Measurements from ENCODE around the gene UBE2L3. TPM values are rescaled to one million over a fixed set of nuclear protein-coding genes. Genes with fewer than 3 reads are reported as not detected.

Gene UBE2L3
- total RNA-seq, 1 donor from 2014 or later, result 39.8 TPM

DNA sequence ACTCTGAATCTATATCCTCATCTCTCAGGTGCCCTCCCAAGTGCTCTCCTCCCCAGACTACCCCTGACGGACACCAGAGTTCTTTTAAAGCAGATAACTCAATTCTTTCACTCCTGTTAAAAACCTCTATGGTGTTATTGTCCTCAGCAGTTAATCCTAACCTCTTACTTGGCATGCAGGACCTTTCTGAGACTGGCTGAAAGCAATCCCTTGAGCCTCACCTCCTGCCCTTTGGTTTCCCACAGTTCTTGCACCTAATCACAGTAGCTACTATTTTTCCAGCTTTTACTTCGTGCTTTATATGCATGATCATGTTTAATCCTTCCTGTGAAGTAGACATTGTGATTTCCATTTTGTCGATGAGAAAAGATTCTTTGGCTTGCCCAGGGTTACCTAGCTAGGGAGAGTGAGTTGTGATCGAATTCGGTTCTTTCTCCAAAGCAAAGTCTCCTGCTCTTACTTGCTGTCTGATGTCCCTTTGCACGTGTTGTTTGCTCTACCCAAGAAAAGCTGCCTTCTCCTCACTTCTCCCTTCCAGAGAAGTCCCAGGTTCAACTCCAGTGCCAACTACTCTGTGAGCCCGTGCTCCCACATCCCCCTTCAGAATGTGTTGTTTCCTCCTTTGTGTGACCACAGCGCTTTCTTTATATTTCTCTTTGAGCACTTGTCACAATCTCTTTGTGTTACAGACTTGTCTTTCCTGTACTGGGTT, 2.1 kb downstream of the UBE2L3 start:
- DNase-seq, result no peak
- peak overlapping the region; percentile 89 for H3K4me3 Mint-ChIP-seq
- TF ChIP-seq, protein P1, sequence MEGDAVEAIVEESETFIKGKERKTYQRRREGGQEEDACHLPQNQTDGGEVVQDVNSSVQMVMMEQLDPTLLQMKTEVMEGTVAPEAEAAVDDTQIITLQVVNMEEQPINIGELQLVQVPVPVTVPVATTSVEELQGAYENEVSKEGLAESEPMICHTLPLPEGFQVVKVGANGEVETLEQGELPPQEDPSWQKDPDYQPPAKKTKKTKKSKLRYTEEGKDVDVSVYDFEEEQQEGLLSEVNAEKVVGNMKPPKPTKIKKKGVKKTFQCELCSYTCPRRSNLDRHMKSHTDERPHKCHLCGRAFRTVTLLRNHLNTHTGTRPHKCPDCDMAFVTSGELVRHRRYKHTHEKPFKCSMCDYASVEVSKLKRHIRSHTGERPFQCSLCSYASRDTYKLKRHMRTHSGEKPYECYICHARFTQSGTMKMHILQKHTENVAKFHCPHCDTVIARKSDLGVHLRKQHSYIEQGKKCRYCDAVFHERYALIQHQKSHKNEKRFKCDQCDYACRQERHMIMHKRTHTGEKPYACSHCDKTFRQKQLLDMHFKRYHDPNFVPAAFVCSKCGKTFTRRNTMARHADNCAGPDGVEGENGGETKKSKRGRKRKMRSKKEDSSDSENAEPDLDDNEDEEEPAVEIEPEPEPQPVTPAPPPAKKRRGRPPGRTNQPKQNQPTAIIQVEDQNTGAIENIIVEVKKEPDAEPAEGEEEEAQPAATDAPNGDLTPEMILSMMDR (IDR thresholded peaks at IDR 0.05), result no peak
- POLR2A ChIA-PET, result interaction anchor here (1.3 kb wide), 1 partner anchor 19 kb away, joined by 3 read pairs; no protein-coding TSS in a partner anchor
- H3K27me3 Mint-ChIP-seq, result no peaks in the 10 kb centered on the region
- intact Hi-C loops (cut with micrococcal nuclease), result loop anchor here (10.0 kb wide), 1 partner anchor 55 kb away; no protein-coding TSS in a partner anchor
- H3K9me3 Mint-ChIP-seq, result no peaks in the 10 kb centered on the region
- peaks cover 57% of the 10 kb centered on the region for H3K4me1 Mint-ChIP-seq
- peak overlapping the region; percentile 15 for H3K27ac Mint-ChIP-seq
- ATAC-seq (ENCODE audit: low read depth), result no peak
- peaks cover 21% of the 10 kb centered on the region for H3K36me3 Mint-ChIP-seq (ENCODE audit: low read depth)
- CTCF ChIA-PET, result interaction anchor here (1.2 kb wide), 1 partner anchor 9 kb away, joined by 3 read pairs; no protein-coding TSS in a partner anchor

DNA sequence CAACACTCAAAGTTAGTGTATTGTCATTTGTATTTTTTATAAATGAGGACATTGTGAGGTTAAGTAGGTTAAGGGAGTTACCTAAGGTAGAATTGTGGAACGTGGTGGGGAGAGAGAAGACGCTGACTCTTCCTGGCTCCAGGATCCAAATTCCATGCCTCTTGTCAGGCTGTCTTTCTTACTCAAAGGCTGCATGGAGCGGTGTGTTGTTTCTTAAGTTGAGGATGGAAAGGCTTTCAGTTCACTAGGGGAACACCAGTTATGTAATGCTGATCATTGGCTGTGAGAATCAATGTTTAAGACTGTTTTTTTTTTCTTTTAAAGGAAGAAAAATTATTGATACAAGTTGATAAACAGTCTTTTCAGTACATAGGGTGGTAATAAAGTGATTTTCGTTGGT, 2.9 kb downstream of the UBE2L3 start:
- CTCF ChIA-PET, result no interaction called here
- H3K4me1 Mint-ChIP-seq, result peaks cover 61% of the 10 kb centered on the region
- no peaks in the 10 kb centered on the region for H3K9me3 Mint-ChIP-seq
- intact Hi-C loops (cut with micrococcal nuclease), result loop anchor here (10.0 kb wide), 1 partner anchor 54 kb away; no protein-coding TSS in a partner anchor
- H3K36me3 Mint-ChIP-seq (ENCODE audit: low read depth), result peaks cover 21% of the 10 kb centered on the region
- no peak overlapping the region for H3K27ac Mint-ChIP-seq
- POLR2A ChIA-PET, result no interaction called here
- peak overlapping the region; percentile 11 for H3K4me3 Mint-ChIP-seq
- ATAC-seq (ENCODE audit: low read depth) (no peak), DNase-seq (no peak)
- no peaks in the 10 kb centered on the region for H3K27me3 Mint-ChIP-seq
- TF ChIP-seq, protein P1 (IDR thresholded peaks at IDR 0.05), result no peak

- CTCF ChIA-PET, result no interaction called here
- POLR2A ChIA-PET, result no interaction called here
- Mint-ChIP-seq H3K27me3 (no peaks in the 10 kb centered on the region), H3K4me3 (no peak overlapping the region), H3K9me3 (no peaks in the 10 kb centered on the region), H3K27ac (no peak overlapping the region), H3K4me1 (peaks cover 66% of the 10 kb centered on the region), H3K36me3 (ENCODE audit: low read depth) (peaks cover 21% of the 10 kb centered on the region)
- ATAC-seq (ENCODE audit: low read depth) (no peak), DNase-seq (no peak)
- TF ChIP-seq, protein P1 (IDR thresholded peaks at IDR 0.05), result no peak
- intact Hi-C loops (cut with micrococcal nuclease), result loop anchor here (10.0 kb wide), 1 partner anchor 53 kb away; no protein-coding TSS in a partner anchor
Observed at GRCh38 chr22:21571679-21572078, 4.2 kb downstream of the UBE2L3 start.

DNA sequence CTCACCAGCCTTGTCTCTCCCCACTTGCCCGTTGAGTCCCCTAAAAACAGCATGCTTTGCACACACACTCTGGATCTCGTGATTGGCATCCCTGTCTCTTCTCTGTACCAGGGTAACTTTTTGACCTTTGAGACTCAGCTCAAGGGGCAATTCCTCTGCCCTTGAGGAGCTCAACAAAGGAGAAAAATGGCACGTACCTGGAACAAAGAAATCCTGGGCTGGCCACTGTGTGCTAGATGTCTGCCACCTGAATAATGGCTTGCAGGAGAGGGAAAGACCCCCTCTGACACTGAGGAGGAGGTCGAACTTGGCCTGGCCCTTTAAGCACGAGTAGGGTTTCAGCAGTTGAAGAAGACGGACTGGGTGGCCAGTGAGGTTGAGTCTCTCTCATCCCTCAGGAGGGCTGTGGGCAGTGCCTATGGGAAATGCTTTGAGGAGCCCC, 5.8 kb downstream of the UBE2L3 start:
- ATAC-seq (ENCODE audit: low read depth) (no peak), DNase-seq (no peak)
- Mint-ChIP-seq H3K9me3 (no peaks in the 10 kb centered on the region), H3K4me1 (peaks cover 73% of the 10 kb centered on the region), H3K4me3 (no peak overlapping the region), H3K27ac (no peak overlapping the region), H3K27me3 (no peaks in the 10 kb centered on the region), H3K36me3 (ENCODE audit: low read depth) (peaks cover 27% of the 10 kb centered on the region)
- CTCF ChIA-PET, result no interaction called here
- POLR2A ChIA-PET, result no interaction called here
- TF ChIP-seq, protein P1 (IDR thresholded peaks at IDR 0.05), result no peak
- intact Hi-C loops (cut with micrococcal nuclease), result loop anchor here (10.0 kb wide), 1 partner anchor 51 kb away; no protein-coding TSS in a partner anchor

DNA sequence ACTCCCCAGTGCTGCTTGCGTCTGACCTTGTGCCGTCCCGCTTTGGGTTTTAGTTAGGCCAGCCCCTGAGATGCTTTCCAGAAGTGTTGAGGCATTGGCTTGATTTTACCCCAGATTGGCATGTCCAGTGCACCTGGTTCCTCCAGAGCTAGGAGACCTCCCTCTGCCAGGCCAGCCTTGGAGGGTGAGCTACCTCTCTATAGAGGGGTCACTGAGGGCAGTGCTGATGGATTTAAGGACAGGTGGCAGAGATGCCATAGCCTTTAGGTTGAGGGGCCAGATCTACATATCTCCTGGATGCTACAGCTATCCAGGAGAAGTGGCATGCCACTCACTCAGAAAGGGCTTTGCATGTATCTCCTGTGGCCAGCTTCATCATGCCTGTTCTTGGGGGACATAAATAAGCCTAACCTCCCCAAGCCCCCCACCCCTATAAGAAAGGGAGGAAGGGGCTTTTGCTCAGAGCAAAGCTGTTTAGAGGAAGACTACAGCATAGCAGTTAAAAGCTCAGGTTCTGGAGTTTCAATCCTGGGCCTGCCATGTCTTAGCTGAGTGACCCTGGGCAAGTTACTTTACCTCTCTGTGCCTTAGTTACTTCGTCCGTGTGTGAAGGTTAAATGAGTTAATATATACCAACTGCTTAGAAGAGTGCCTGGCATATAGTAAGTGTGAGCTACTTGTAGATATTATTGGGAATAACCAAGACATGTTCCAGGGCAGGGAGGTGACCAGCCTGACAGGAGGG, 6.4 kb downstream of the UBE2L3 start:
- H3K4me1 Mint-ChIP-seq, result peaks cover 71% of the 10 kb centered on the region
- ChIA-PET CTCF (no interaction called here), POLR2A (interaction anchor here (1.2 kb wide), 1 partner anchor 14 kb away, joined by 3 read pairs; no protein-coding TSS in a partner anchor)
- intact Hi-C loops (cut with micrococcal nuclease), result loop anchor here (10.0 kb wide), 1 partner anchor 51 kb away; no protein-coding TSS in a partner anchor
- peaks cover 27% of the 10 kb centered on the region for H3K36me3 Mint-ChIP-seq (ENCODE audit: low read depth)
- no peak for ATAC-seq (ENCODE audit: low read depth)
- no peaks in the 10 kb centered on the region for H3K9me3 Mint-ChIP-seq
- no peak for DNase-seq
- no peak overlapping the region for H3K27ac Mint-ChIP-seq
- no peak overlapping the region for H3K4me3 Mint-ChIP-seq
- TF ChIP-seq, protein P1 (IDR thresholded peaks at IDR 0.05), result no peak
- H3K27me3 Mint-ChIP-seq, result no peaks in the 10 kb centered on the region

All from activated B cell treated with CpG ODN at 0.5 μM for 24 hours (primary cell).